Activated CD4-positive, alpha-beta T cell treated with anti-CD3 and anti-CD28 coated beads for 48 hours (primary cell): ENCODE data around the gene CHRDL2.
A peak's percentile ranks its signal among the peaks of the same experiment; 100 is the strongest.

ENCODE experiments used
- DNase-seq: peaks from one replicate; pipeline ENCODE4 v3.0.0-alpha.2; 2020

The CHRDL2 gene

GRCh38 chr11:74683941-74684481 is 47.2 kb downstream of the CHRDL2 start:
- no peak for DNase-seq

GRCh38 chr11:74683279-74683871 is 47.9 kb downstream of the CHRDL2 start:
- DNase-seq, result peak; percentile 13

- no peak for DNase-seq
These were observed 48.4 kb downstream of the CHRDL2 start for GRCh38 chr11:74682731-74683278.

- no peak for DNase-seq
These were observed 49.3 kb downstream of the CHRDL2 start for GRCh38 chr11:74681686-74682651.

- DNase-seq, result no peak
These were observed 50.3 kb downstream of the CHRDL2 start for GRCh38 chr11:74680703-74681531.

GRCh38 chr11:74680035-74680671 is 51.1 kb downstream of the CHRDL2 start:
- no peak for DNase-seq

GRCh38 chr11:74679513-74679865 is 51.7 kb downstream of the CHRDL2 start:
- DNase-seq, result no peak

GRCh38 chr11:74678591-74679512 is 52.4 kb downstream of the CHRDL2 start:
- no peak for DNase-seq

- DNase-seq, result no peak
These were observed 53.2 kb downstream of the CHRDL2 start for GRCh38 chr11:74678041-74678440.

GRCh38 chr11:74677131-74677530 is 54.1 kb downstream of the CHRDL2 start:
- DNase-seq, result no peak

GRCh38 chr11:74676596-74676995 is 54.6 kb downstream of the CHRDL2 start:
- no peak for DNase-seq

- DNase-seq, result no peak
These were observed 55.5 kb downstream of the CHRDL2 start for GRCh38 chr11:74675761-74676160.

- no peak for DNase-seq
These were observed 57.4 kb downstream of the CHRDL2 start for GRCh38 chr11:74673693-74674360.

GRCh38 chr11:74672956-74673692 is 58.1 kb downstream of the CHRDL2 start:
- DNase-seq, result no peak

GRCh38 chr11:74672332-74672955 is 58.8 kb downstream of the CHRDL2 start:
- no peak for DNase-seq

- no peak for DNase-seq
These were observed 59.6 kb downstream of the CHRDL2 start for GRCh38 chr11:74671520-74672196.

- no peak for DNase-seq
These were observed 61.1 kb downstream of the CHRDL2 start for GRCh38 chr11:74670171-74670570.
